ENCODE data around the gene LDLRAD4. TPM values are rescaled to one million over a fixed set of nuclear protein-coding genes. Genes with fewer than 3 reads are reported as not detected.

Gene LDLRAD4
- total RNA-seq, 2 donors from 2014 or later: 11.7 to 17.0 TPM

GRCh38 chr18:13462686-13463085, 244.1 kb downstream of the LDLRAD4 start:
- H3K4me1 ChIP-seq: no peaks in the 10 kb centered on the region
- TF ChIP-seq CTCF (IDR thresholded peaks at IDR 0.05): no peak
- H3K27ac ChIP-seq: no peak overlapping the region
- intact Hi-C loops (cut with DNase I): no loop called here
- DNase-seq: no peak
- no peaks in the 10 kb centered on the region for H3K9me3 ChIP-seq
- no peaks in the 10 kb centered on the region for H3K27me3 ChIP-seq
- no peaks in the 10 kb centered on the region for H3K36me3 ChIP-seq
- H3K4me3 ChIP-seq: no peak overlapping the region
- H3K9ac ChIP-seq (ENCODE audit: low read depth in 2 of 2, low read length in 2 of 2): no peak overlapping the region

- Histone ChIP-seq H3K27ac (no peak overlapping the region), H3K4me1 (no peaks in the 10 kb centered on the region), H3K9me3 (no peaks in the 10 kb centered on the region), H3K27me3 (no peaks in the 10 kb centered on the region), H3K4me3 (no peak overlapping the region), H3K36me3 (no peaks in the 10 kb centered on the region), H3K9ac (ENCODE audit: low read depth in 2 of 2, low read length in 2 of 2) (no peak overlapping the region)
- no peak for DNase-seq
- no peak for TF ChIP-seq CTCF (IDR thresholded peaks at IDR 0.05)
- intact Hi-C loops (cut with DNase I): no loop called here
These were observed 245.1 kb downstream of the LDLRAD4 start for GRCh38 chr18:13463526-13464210.

GRCh38 chr18:13464432-13465123, 246.0 kb downstream of the LDLRAD4 start:
- no peaks in the 10 kb centered on the region for H3K4me1 ChIP-seq
- H3K36me3 ChIP-seq: no peaks in the 10 kb centered on the region
- no peak overlapping the region for H3K9ac ChIP-seq (ENCODE audit: low read depth in 2 of 2, low read length in 2 of 2)
- H3K9me3 ChIP-seq: no peaks in the 10 kb centered on the region
- intact Hi-C loops (cut with DNase I): no loop called here
- peak; percentile 52 for DNase-seq
- no peaks in the 10 kb centered on the region for H3K27me3 ChIP-seq
- no peak for TF ChIP-seq CTCF (IDR thresholded peaks at IDR 0.05)
- H3K27ac ChIP-seq: peak overlapping the region; percentile 19
- peak overlapping the region; percentile 20 for H3K4me3 ChIP-seq

- Histone ChIP-seq H3K4me3 (peak overlapping the region; percentile 20), H3K9me3 (no peaks in the 10 kb centered on the region), H3K27ac (peak overlapping the region; percentile 19), H3K4me1 (no peaks in the 10 kb centered on the region), H3K36me3 (no peaks in the 10 kb centered on the region), H3K27me3 (no peaks in the 10 kb centered on the region), H3K9ac (ENCODE audit: low read depth in 2 of 2, low read length in 2 of 2) (no peak overlapping the region)
- TF ChIP-seq CTCF (IDR thresholded peaks at IDR 0.05): no peak
- intact Hi-C loops (cut with DNase I): no loop called here
- no peak for DNase-seq
These were observed 246.5 kb downstream of the LDLRAD4 start for GRCh38 chr18:13465124-13465446.

GRCh38 chr18:13465476-13465875, 246.9 kb downstream of the LDLRAD4 start:
- intact Hi-C loops (cut with DNase I): no loop called here
- H3K27me3 ChIP-seq: no peaks in the 10 kb centered on the region
- no peak overlapping the region for H3K9ac ChIP-seq (ENCODE audit: low read depth in 2 of 2, low read length in 2 of 2)
- peak overlapping the region; percentile 19 for H3K27ac ChIP-seq
- no peaks in the 10 kb centered on the region for H3K4me1 ChIP-seq
- H3K36me3 ChIP-seq: no peaks in the 10 kb centered on the region
- H3K4me3 ChIP-seq: peak overlapping the region; percentile 20
- DNase-seq: no peak
- TF ChIP-seq CTCF (IDR thresholded peaks at IDR 0.05): no peak
- H3K9me3 ChIP-seq: no peaks in the 10 kb centered on the region
